ENCODE data around the gene SEMA3D.

SEMA3D gene

GRCh38 chr7:85104432-85105205 is 82.2 kb downstream of the SEMA3D start:
- DNase-seq (ENCODE audit: low read depth, low spot score) = no peak

GRCh38 chr7:85103962-85104361 is 82.9 kb downstream of the SEMA3D start:
- no peak for TF ChIP-seq CTCF (IDR thresholded peaks at IDR 0.05; ENCODE audit: low read depth, low read length)

More at GRCh38 chr7:85104432-85105205, 82.2 kb downstream of the SEMA3D start:
- in situ Hi-C loops (cut with HindIII; ENCODE audit: low sequenced_read_pairs) = no loop called here
- no peak overlapping the region for H3K4me3 ChIP-seq (ENCODE audit: low read depth, low read length)
- TF ChIP-seq CTCF (IDR thresholded peaks at IDR 0.05; ENCODE audit: low read depth, low read length) = no peak

GRCh38 chr7:85103357-85103756 is 83.5 kb downstream of the SEMA3D start:
- TF ChIP-seq CTCF (IDR thresholded peaks at IDR 0.05; ENCODE audit: low read depth, low read length) = no peak
- no peak overlapping the region for H3K4me3 ChIP-seq (ENCODE audit: low read depth, low read length)
- no peak for DNase-seq (ENCODE audit: low read depth, low spot score)
- in situ Hi-C loops (cut with HindIII; ENCODE audit: low sequenced_read_pairs) = no loop called here

More at GRCh38 chr7:85103962-85104361, 82.9 kb downstream of the SEMA3D start:
- no peak for DNase-seq (ENCODE audit: low read depth, low spot score)
- in situ Hi-C loops (cut with HindIII; ENCODE audit: low sequenced_read_pairs) = no loop called here
- no peak overlapping the region for H3K4me3 ChIP-seq (ENCODE audit: low read depth, low read length)

- peak; percentile 73 for DNase-seq (ENCODE audit: low read depth, low spot score)
- TF ChIP-seq CTCF (IDR thresholded peaks at IDR 0.05; ENCODE audit: low read depth, low read length) = no peak
- in situ Hi-C loops (cut with HindIII; ENCODE audit: low sequenced_read_pairs) = no loop called here
- H3K4me3 ChIP-seq (ENCODE audit: low read depth, low read length) = no peak overlapping the region
Observed at GRCh38 chr7:85102813-85103350, 84.0 kb downstream of the SEMA3D start.

- no peak for TF ChIP-seq CTCF (IDR thresholded peaks at IDR 0.05; ENCODE audit: low read depth, low read length)
- in situ Hi-C loops (cut with HindIII; ENCODE audit: low sequenced_read_pairs) = no loop called here
- DNase-seq (ENCODE audit: low read depth, low spot score) = no peak
- H3K4me3 ChIP-seq (ENCODE audit: low read depth, low read length) = no peak overlapping the region
Observed at GRCh38 chr7:85101347-85101746, 85.5 kb downstream of the SEMA3D start.

GRCh38 chr7:85097844-85098243 is 89.0 kb downstream of the SEMA3D start:
- no peak for DNase-seq (ENCODE audit: low read depth, low spot score)
- in situ Hi-C loops (cut with HindIII; ENCODE audit: low sequenced_read_pairs) = no loop called here
- no peak overlapping the region for H3K4me3 ChIP-seq (ENCODE audit: low read depth, low read length)
- no peak for TF ChIP-seq CTCF (IDR thresholded peaks at IDR 0.05; ENCODE audit: low read depth, low read length)
